Measurements from ENCODE around the gene EYS.

GRCh38 chr6:63897952-63898351 lies 1809.1 kb downstream of the EYS start:
- no peak for TF ChIP-seq POLR2AphosphoS5 (IDR thresholded peaks at IDR 0.05; ENCODE audit: low read depth, low read length)
- no peak for TF ChIP-seq SIN3A (IDR thresholded peaks at IDR 0.05; ENCODE audit: borderline replicate concordance, insufficient read depth, low read length)
- no peak for TF ChIP-seq TAF1 (IDR thresholded peaks at IDR 0.05; ENCODE audit: borderline replicate concordance, insufficient read depth, low read length)
- no peak for TF ChIP-seq REST (IDR thresholded peaks at IDR 0.05; ENCODE audit: insufficient read depth in 1 of 2, low read depth in 2 of 2, low read length in 2 of 2)
- TF ChIP-seq FOXP2 (optimal IDR thresholded peaks at IDR 0.05; ENCODE audit: borderline replicate concordance, extremely low read depth, extremely low read length, insufficient read depth): no peak
